Measurements from ENCODE around the gene ALKBH1.
"Not testable (repeated sequence)": the region's sequence is repeated elsewhere in the genome, so short reads cannot be mapped to it uniquely, and the experiment has no call there.

The ALKBH1 gene

GRCh38 chr14:77707724-77708408, at the start of gene ALKBH1, which contains the start of gene SLIRP:
Gene ALKBH1 (minus strand): TSS chr14:77708023. CDS start chr14:77708004, 19 bp downstream.
Gene SLIRP (plus strand): TSS chr14:77708103. CDS start chr14:77708112, 9 bp downstream.
- H3K27ac ChIP-seq: peak within 1 kb of the TSS; percentile 66
- no peaks in the 10 kb centered on the region for H3K36me3 ChIP-seq (ENCODE audit: insufficient read depth)
- H3K4me1 ChIP-seq (ENCODE audit: low read depth, poor library complexity, severe bottlenecking): peaks cover 24% of the 10 kb centered on the region
- H3K4me2 ChIP-seq: peak within 1 kb of the TSS; percentile 91
- peak within 1 kb of the TSS; percentile 39 for H2AFZ ChIP-seq (ENCODE audit: low read depth)
- peaks cover 47% of the 10 kb centered on the region for H3K79me2 ChIP-seq (ENCODE audit: insufficient read depth, low read depth)
- H3K27me3 ChIP-seq (ENCODE audit: insufficient read depth, low read depth): no peaks in the 10 kb centered on the region
- TF ChIP-seq CTCF (conservative IDR thresholded peaks at IDR 0.05; ENCODE audit: low read depth, low read length): no peak
- no peak within 1 kb of the TSS for H3K4me3 ChIP-seq (IDR thresholded peaks at IDR 0.05; ENCODE audit: insufficient read depth, low read depth, low read length)
- peak within 1 kb of the TSS; percentile 87 for H3K9ac ChIP-seq
- no peaks in the 10 kb centered on the region for H4K20me1 ChIP-seq (ENCODE audit: insufficient read depth)

- H3K4me2 ChIP-seq: no peak overlapping the region
- peaks cover 26% of the 10 kb centered on the region; the same call in 1 of the 2 replicates for H3K79me2 ChIP-seq (ENCODE audit: insufficient read depth, low read depth)
- H3K36me3 ChIP-seq (ENCODE audit: insufficient read depth): 0 out of 2 replicates have a peak, but pooled peaks cover 3% of the 10 kb centered on the region
Observed at GRCh38 chr14:77752799-77753516, 45.1 kb upstream of the ALKBH1 start.

GRCh38 chr14:77752266-77752665, 44.4 kb upstream of the ALKBH1 start:
- H3K4me2 ChIP-seq: no peak overlapping the region
- 0 out of 2 replicates have a peak, but pooled peaks cover 3% of the 10 kb centered on the region for H3K36me3 ChIP-seq (ENCODE audit: insufficient read depth)
- no peak overlapping the region for H3K4me3 ChIP-seq (IDR thresholded peaks at IDR 0.05; ENCODE audit: insufficient read depth, low read depth, low read length)
- H3K27ac ChIP-seq: no peak overlapping the region
- H3K27me3 ChIP-seq (ENCODE audit: insufficient read depth, low read depth): no peaks in the 10 kb centered on the region
- no peaks in the 10 kb centered on the region for H4K20me1 ChIP-seq (ENCODE audit: insufficient read depth)
- no peak overlapping the region for H2AFZ ChIP-seq (ENCODE audit: low read depth)
- peaks cover 19% of the 10 kb centered on the region; the same call in 1 of the 2 replicates for H3K79me2 ChIP-seq (ENCODE audit: insufficient read depth, low read depth)
- H3K9ac ChIP-seq: no peak overlapping the region
- TF ChIP-seq CTCF (conservative IDR thresholded peaks at IDR 0.05; ENCODE audit: low read depth, low read length): no peak
- H3K4me1 ChIP-seq (ENCODE audit: low read depth, poor library complexity, severe bottlenecking): no peaks in the 10 kb centered on the region

More at GRCh38 chr14:77752799-77753516, 45.1 kb upstream of the ALKBH1 start:
- no peaks in the 10 kb centered on the region for H3K27me3 ChIP-seq (ENCODE audit: insufficient read depth, low read depth)
- H3K4me1 ChIP-seq (ENCODE audit: low read depth, poor library complexity, severe bottlenecking): no peaks in the 10 kb centered on the region
- TF ChIP-seq CTCF (conservative IDR thresholded peaks at IDR 0.05; ENCODE audit: low read depth, low read length): no peak
- no peak overlapping the region for H3K4me3 ChIP-seq (IDR thresholded peaks at IDR 0.05; ENCODE audit: insufficient read depth, low read depth, low read length)
- H2AFZ ChIP-seq (ENCODE audit: low read depth): no peak overlapping the region
- no peaks in the 10 kb centered on the region for H4K20me1 ChIP-seq (ENCODE audit: insufficient read depth)
- no peak overlapping the region for H3K9ac ChIP-seq
- H3K27ac ChIP-seq: no peak overlapping the region

- not testable (repeated sequence) for H3K79me2 ChIP-seq (ENCODE audit: insufficient read depth, low read depth); H4K20me1 ChIP-seq (ENCODE audit: insufficient read depth); H3K4me2 ChIP-seq; H3K36me3 ChIP-seq (ENCODE audit: insufficient read depth); H3K27ac ChIP-seq; H3K4me1 ChIP-seq (ENCODE audit: low read depth, poor library complexity, severe bottlenecking); H3K4me3 ChIP-seq (IDR thresholded peaks at IDR 0.05; ENCODE audit: insufficient read depth, low read depth, low read length); H2AFZ ChIP-seq (ENCODE audit: low read depth); H3K9ac ChIP-seq; H3K27me3 ChIP-seq (ENCODE audit: insufficient read depth, low read depth)
Observed at GRCh38 chr14:77747425-77747824, 39.6 kb upstream of the ALKBH1 start.

Measured in KMS-11 (cell line).